Fibroblast of skin of back (primary cell): Measurements from ENCODE around the gene VPS36.
"Not testable (repeated sequence)": the region's sequence is repeated elsewhere in the genome, so short reads cannot be mapped to it uniquely, and the experiment has no call there.

Experiments
- DNase-seq: peaks from one replicate; pipeline ENCODE4 v3.0.0-alpha.2; 2013

Gene VPS36

GRCh38 chr13:52374873-52375411, 75.5 kb downstream of the VPS36 start:
- no peak for DNase-seq

GRCh38 chr13:52374389-52374788, 76.0 kb downstream of the VPS36 start:
- no peak for DNase-seq

- not testable (repeated sequence) for DNase-seq
Observed at GRCh38 chr13:52373277-52373676, 77.2 kb downstream of the VPS36 start.

GRCh38 chr13:52371736-52372247, 78.6 kb downstream of the VPS36 start:
- peak; percentile 59 for DNase-seq

- no peak for DNase-seq
Observed at GRCh38 chr13:52366291-52366690, 84.1 kb downstream of the VPS36 start.
